Stimulated activated naive CD8-positive, alpha-beta T cell treated with anti-CD3 and anti-CD28 coated beads, Interleukin-15, amount 100 ng/mL, for 72 hours (primary cell): ENCODE results near the gene RNASE2.

Source experiments
- ATAC-seq: fragments of 150-1000 bp; cut with Tn5 transposase; 2 replicates; pipeline ENCODE4 v1.10.0; 2021; ENCODE audit warnings: mild to moderate bottlenecking, moderate library complexity
- DNase-seq, 2 donors: peaks; one replicate each; pipeline ENCODE4 v3.0.0; 2021 to 2022
- H3K27ac Mint-ChIP-seq, 2 donors: one replicate each; pipeline ENCODE4 v1.8.0; 2022; ENCODE audit warnings: mild to moderate bottlenecking in 2 of 2, mixed read lengths in 2 of 2, moderate library complexity in 2 of 2
- H3K27me3 Mint-ChIP-seq: one replicate; pipeline ENCODE4 v1.8.0; 2022; ENCODE audit warnings: mixed read lengths
- H3K4me1 Mint-ChIP-seq: one replicate; pipeline ENCODE4 v1.8.0; 2022; ENCODE audit warnings: mild to moderate bottlenecking, mixed read lengths
- H3K4me3 Mint-ChIP-seq, 2 donors: one replicate each; pipeline ENCODE4 v1.8.0; 2022; ENCODE audit warnings: mild to moderate bottlenecking in 2 of 2, mixed read lengths in 2 of 2, moderate library complexity in 1 of 2
- H3K9me3 Mint-ChIP-seq, 2 donors: one replicate each; pipeline ENCODE4 v1.8.0; 2022; ENCODE audit warnings: mixed read lengths in 2 of 2

The RNASE2 gene

GRCh38 chr14:20998139-20998538 is 42.9 kb downstream of the RNASE2 start:
- H3K4me3 Mint-ChIP-seq = no peak overlapping the region
- H3K27me3 Mint-ChIP-seq = no peaks in the 10 kb centered on the region
- DNase-seq (no peak), ATAC-seq (no peak)
- no peaks in the 10 kb centered on the region for H3K9me3 Mint-ChIP-seq
- peaks cover 15% of the 10 kb centered on the region for H3K4me1 Mint-ChIP-seq
- H3K27ac Mint-ChIP-seq = peak overlapping the region in 1 of 2 donors; percentile 56

- ATAC-seq (peak; percentile 20), DNase-seq (no peak)
- Mint-ChIP-seq H3K4me3 (no peak within 1 kb of the TSS), H3K27ac (peak within 1 kb of the TSS in 1 of 2 donors; percentile 56), H3K9me3 (no peaks in the 10 kb centered on the region), H3K4me1 (peaks cover 15% of the 10 kb centered on the region), H3K27me3 (no peaks in the 10 kb centered on the region)
Measured at GRCh38 chr14:20998674-20999366, 43.5 kb downstream of the RNASE2 start, which contains the start of gene SLC39A2. Gene SLC39A2, plus strand, starts transcription at chr14:20999293. Its CDS starts 154 bp downstream, at chr14:20999447.

DNA sequence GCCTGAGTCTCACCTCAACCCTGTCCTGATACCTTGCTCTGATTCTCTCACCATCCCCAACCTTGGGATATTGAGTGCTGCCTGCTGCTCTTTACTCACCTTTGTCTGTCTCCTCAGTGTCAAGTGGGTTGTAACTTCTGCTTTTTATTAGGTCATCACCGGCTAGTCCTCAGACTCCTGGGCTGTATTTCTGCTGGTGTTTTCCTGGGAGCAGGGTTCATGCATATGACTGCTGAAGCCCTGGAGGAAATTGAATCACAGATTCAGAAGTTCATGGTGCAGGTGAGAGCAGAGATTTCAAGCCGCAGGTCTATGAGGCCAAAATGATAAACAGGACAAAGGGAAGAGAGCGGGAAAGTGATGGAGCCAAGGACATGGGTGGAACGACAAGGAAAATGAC is 44.3 kb downstream of the RNASE2 start:
- H3K4me1 Mint-ChIP-seq = peaks cover 15% of the 10 kb centered on the region
- no peaks in the 10 kb centered on the region for H3K9me3 Mint-ChIP-seq
- ATAC-seq = peak; percentile 9
- no peaks in the 10 kb centered on the region for H3K27me3 Mint-ChIP-seq
- no peak overlapping the region for H3K4me3 Mint-ChIP-seq
- DNase-seq = no peak
- no peak overlapping the region for H3K27ac Mint-ChIP-seq

GRCh38 chr14:21001218-21001617 is 45.9 kb downstream of the RNASE2 start:
- no peaks in the 10 kb centered on the region for H3K9me3 Mint-ChIP-seq
- no peak overlapping the region for H3K27ac Mint-ChIP-seq
- H3K27me3 Mint-ChIP-seq = no peaks in the 10 kb centered on the region
- ATAC-seq (no peak), DNase-seq (no peak)
- H3K4me3 Mint-ChIP-seq = no peak overlapping the region
- H3K4me1 Mint-ChIP-seq = peaks cover 5% of the 10 kb centered on the region

- ATAC-seq = no peak
- H3K4me1 Mint-ChIP-seq = no peaks in the 10 kb centered on the region
- no peak overlapping the region for H3K27ac Mint-ChIP-seq
- no peak overlapping the region for H3K4me3 Mint-ChIP-seq
- no peaks in the 10 kb centered on the region for H3K27me3 Mint-ChIP-seq
- H3K9me3 Mint-ChIP-seq = no peaks in the 10 kb centered on the region
- no peak for DNase-seq
Measured at GRCh38 chr14:21003788-21004346, 48.6 kb downstream of the RNASE2 start.
